GM10248 (cell line): ENCODE results near the gene MPPE1.
"Not testable (repeated sequence)": the region's sequence is repeated elsewhere in the genome, so short reads cannot be mapped to it uniquely, and the experiment has no call there.

ENCODE experiments used
- CTCF ChIA-PET: fragments of 300-600 bp; sonication (Branson Sonifier 250); formaldehyde crosslinking; extraction: SDS; loops from one replicate; lab custom pipeline; 2021; ENCODE audit warnings: antibody characterized with exemption; lab: Yijun Ruan, JAX
- POLR2A ChIA-PET: fragments of 350-650 bp; sonication (Branson Sonifier 250); formaldehyde crosslinking; extraction: SDS; loops from one replicate; lab custom pipeline; 2020; ENCODE audit warnings: antibody characterized with exemption; lab: Yijun Ruan, JAX
- DNase-seq: peaks from one replicate; pipeline ENCODE4 v3.0.0; 2012; ENCODE audit errors: extremely low spot score
- CTCF ChIP-seq: IDR thresholded peaks from 2 replicates; pipeline ENCODE4 v1.5.1; 2012; ENCODE audit warnings: mild to moderate bottlenecking, low read depth; ENCODE audit errors: extremely low read depth, missing control alignments, control extremely low read depth

MPPE1 gene

GRCh38 chr18:11927497-11927896, 19.4 kb upstream of the MPPE1 start:
- CTCF ChIA-PET, result interaction anchor here (0.7 to 9.1 kb wide), 4 partner anchors 11 to 112 kb away, joined by 3 to 97 read pairs (median 6); no protein-coding TSS in a partner anchor
- no peak for DNase-seq
- POLR2A ChIA-PET, result no interaction called here
- no peak for TF ChIP-seq CTCF

DNA sequence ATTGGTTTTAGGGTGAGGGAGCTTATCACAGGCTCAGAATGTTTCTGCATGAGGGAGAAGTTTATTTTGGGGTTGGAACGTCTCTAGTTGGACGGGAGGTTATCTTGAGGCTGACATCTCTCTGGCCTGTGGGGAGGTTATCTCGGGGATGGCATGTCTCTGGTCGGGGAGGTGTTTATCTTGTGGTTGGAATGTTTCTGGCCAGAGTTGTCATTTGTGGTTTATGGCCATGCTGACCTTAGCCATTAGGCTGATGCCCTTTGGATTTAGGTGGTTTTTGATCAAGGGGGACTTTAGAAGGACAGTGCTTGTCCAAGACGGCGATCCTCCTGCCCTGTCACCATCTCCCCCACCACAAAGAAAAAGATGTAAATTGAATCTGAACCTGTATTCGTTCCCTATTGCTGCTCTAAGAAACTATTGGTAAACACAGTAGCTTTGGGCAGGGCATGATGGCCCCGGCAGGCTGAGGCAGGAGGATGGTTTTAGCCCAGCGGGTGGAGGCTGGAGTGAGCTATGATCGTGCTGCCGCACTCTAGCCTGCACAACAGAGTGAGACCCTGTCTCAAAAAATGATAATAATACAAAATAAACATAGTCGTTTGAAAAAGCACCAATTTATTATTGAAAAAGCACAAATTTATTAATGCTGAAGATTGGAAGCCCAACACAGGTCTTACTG, 17.8 kb upstream of the MPPE1 start:
- no peak for DNase-seq
- ChIA-PET CTCF (interaction anchor here (1.6 to 9.1 kb wide), 3 partner anchors 12 to 69 kb away, joined by 4 to 97 read pairs (median 10); no protein-coding TSS in a partner anchor), POLR2A (no interaction called here)
- TF ChIP-seq CTCF, result no peak

- DNase-seq, result no peak
- ChIA-PET POLR2A (no interaction called here), CTCF (interaction anchor here (1.0 to 9.1 kb wide), 4 partner anchors 9 to 73 kb away, joined by 3 to 97 read pairs (median 8); no protein-coding TSS in a partner anchor)
- no peak for TF ChIP-seq CTCF
These were observed 15.3 kb upstream of the MPPE1 start for GRCh38 chr18:11923450-11923849.

DNA sequence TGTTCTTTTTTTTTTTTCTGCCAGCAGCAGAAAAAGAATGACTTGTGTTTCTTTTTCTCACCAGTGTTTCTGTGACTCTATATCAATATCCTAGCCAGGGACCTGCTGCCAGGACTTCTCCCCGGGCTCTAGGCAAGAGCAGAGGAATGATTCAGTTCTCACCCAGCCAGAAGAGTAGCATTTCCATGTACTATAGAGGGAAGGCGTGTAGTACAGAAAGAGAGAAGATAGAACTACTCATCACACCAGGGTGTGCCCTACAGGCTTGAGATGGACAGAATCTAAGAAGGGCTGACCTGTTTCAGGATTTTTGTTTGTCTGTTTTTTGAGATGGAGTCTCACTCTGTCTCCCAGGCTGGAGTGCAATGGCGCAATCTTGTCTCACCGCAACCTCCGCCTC, 11.4 kb upstream of the MPPE1 start:
- POLR2A ChIA-PET, DNase-seq: not testable (repeated sequence)
- CTCF ChIA-PET, result interaction anchor here (2.6 kb wide), 1 partner anchor 76 kb away, joined by 6 read pairs; no protein-coding TSS in a partner anchor

DNA sequence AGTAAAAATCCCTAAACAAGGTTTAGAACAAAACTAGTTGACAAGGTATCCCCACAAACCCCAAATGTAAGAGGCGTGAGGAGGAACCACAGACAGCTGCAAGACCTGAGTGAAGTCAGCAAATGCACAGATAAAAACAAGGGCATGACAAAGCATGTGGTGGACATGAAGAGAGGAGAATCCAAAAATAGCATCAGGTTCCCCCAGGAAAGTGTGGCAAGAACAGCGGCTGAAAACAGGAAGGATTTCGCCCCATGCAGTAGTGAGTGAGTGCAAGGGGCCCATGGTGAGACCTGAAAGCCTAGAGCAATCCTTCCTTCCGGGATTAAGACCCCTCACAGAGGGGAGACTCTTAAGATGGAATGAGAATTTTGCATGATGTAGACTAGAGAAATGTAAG, 8.8 kb upstream of the MPPE1 start:
- DNase-seq, POLR2A ChIA-PET, CTCF ChIA-PET: not testable (repeated sequence)

DNA sequence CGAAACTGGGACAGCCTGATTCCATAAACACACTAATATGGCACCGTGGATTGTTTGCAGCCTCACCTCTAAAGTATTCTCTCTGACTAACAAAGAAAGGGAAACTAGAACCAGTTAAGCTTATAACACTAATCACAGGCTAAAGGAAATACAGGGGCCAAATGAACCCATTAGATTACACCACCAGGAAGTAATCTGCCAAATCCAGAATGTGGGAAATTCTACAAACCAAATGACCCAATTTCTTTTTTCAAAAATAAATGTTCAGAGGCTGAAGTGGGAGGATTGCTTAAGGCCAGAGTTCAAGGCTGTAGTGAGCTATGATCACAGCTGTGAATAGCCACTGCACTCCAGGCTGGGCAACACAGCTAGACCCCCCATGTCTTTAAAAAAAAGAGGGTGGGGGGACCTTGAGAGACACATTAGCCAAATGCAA, 1.5 kb upstream of the MPPE1 start:
- DNase-seq, result peak; percentile 40
- TF ChIP-seq CTCF, result no peak
- CTCF ChIA-PET, result interaction anchor here (1.7 kb wide), 1 partner anchor 28 kb away, joined by 5 read pairs; no protein-coding TSS in a partner anchor
- POLR2A ChIA-PET, result no interaction called here

GRCh38 chr18:11909061-11909455, 941 bp upstream of the MPPE1 start:
- no peak for TF ChIP-seq CTCF
- ChIA-PET CTCF (interaction anchor here (1.7 kb wide), 1 partner anchor 29 kb away, joined by 5 read pairs; no protein-coding TSS in a partner anchor), POLR2A (interaction anchor here (0.6 kb wide), 1 partner anchor 82 kb away, joined by 10 read pairs; no protein-coding TSS in a partner anchor)
- DNase-seq, result no peak
